SK-N-SH (cell line): Measurements from ENCODE around the gene PPARD. TPM values are rescaled to one million over a fixed set of nuclear protein-coding genes. Genes with fewer than 3 reads are reported as not detected.

Experiments
- CTCF ChIA-PET: fragments of 300-600, 350-600 bp; formaldehyde crosslinking; extraction: SDS; loops from one replicate; lab custom pipeline; 2021; lab: Yijun Ruan, JAX
- POLR2A ChIA-PET: fragments of 350-600 bp; sonication (Branson Sonifier 250); formaldehyde crosslinking; extraction: SDS; loops from one replicate; lab custom pipeline; 2020; ENCODE audit warnings: antibody characterized with exemption, inconsistent platforms; lab: Yijun Ruan, JAX
- DNase-seq: peaks from one replicate; pipeline ENCODE4 v3.0.0; 2012
- H2AFZ ChIP-seq: fragments of 200-600 bp; sonication (generic); 2 replicates; pipeline ENCODE4 v1.8.1; 2016; ENCODE audit warnings: antibody characterized with exemption, mild to moderate bottlenecking, low read depth
- H3F3A ChIP-seq: fragments of 200-600 bp; sonication (generic); replicated peaks from 2 replicates; pipeline ENCODE3; 2016; ENCODE audit warnings: antibody characterized with exemption, mild to moderate bottlenecking; ENCODE audit not compliant: insufficient read depth
- H3K27ac ChIP-seq, 2 experiments: fragments of 200-500 bp in 1 of 2; fragments of 200-600 bp in 1 of 2; sonication (Bioruptor generic) in 1 of 2; sonication (generic), shearing (Covaris generic) in 1 of 2; 2 replicates each; pipeline versions ENCODE4 v1.5.1 to v1.6.1; 2014 to 2016; ENCODE audit warnings: low read depth in 2 of 2, inconsistent platforms in 1 of 2, low read length in 1 of 2, mild to moderate bottlenecking in 1 of 2, mixed read lengths in 1 of 2
- H3K27me3 ChIP-seq: fragments of 200-600 bp; sonication (generic), shearing (Covaris generic); 2 replicates; pipeline ENCODE4 v1.6.1; 2016; ENCODE audit warnings: mixed run types; ENCODE audit not compliant: insufficient read depth
- H3K36me3 ChIP-seq, 2 experiments: fragments of 200-500 bp in 1 of 2; fragments of 200-600 bp in 1 of 2; sonication (Bioruptor generic) in 1 of 2; sonication (generic) in 1 of 2; replicated peaks in 1 of 2; 2 replicates each; pipeline versions ENCODE3 to v1.5.1; 2014 to 2016; ENCODE audit warnings: low read length in 1 of 2, mild to moderate bottlenecking in 1 of 2; ENCODE audit not compliant: insufficient read depth in 2 of 2, control insufficient read depth in 1 of 2
- H3K4me1 ChIP-seq, 2 experiments: fragments of 200-500 bp in 1 of 2; fragments of 200-600 bp in 1 of 2; sonication (Bioruptor generic) in 1 of 2; sonication (generic), shearing (Covaris generic) in 1 of 2; 2 replicates each; pipeline versions ENCODE4 v1.5.1 to v1.6.1; 2014 to 2016; ENCODE audit warnings: low read depth in 1 of 2, low read length in 1 of 2, mixed run types in 1 of 2; ENCODE audit not compliant: insufficient read depth in 2 of 2, control insufficient read depth in 1 of 2
- H3K4me2 ChIP-seq: fragments of 200-600 bp; sonication (generic), shearing (Covaris generic); 2 replicates; pipeline ENCODE4 v1.6.1; 2017; ENCODE audit warnings: mixed run types
- H3K4me3 ChIP-seq, 2 experiments: fragments of 200-500 bp in 1 of 2; fragments of 200-600 bp in 1 of 2; sonication (Bioruptor generic) in 1 of 2; sonication (generic), shearing (Covaris generic) in 1 of 2; 2 replicates each; pipeline versions ENCODE4 v1.5.1 to v1.8.1; 2014 to 2016; ENCODE audit warnings: low read depth in 2 of 2, inconsistent platforms in 1 of 2, low read length in 1 of 2, mild to moderate bottlenecking in 1 of 2, mixed read lengths in 1 of 2, moderate library complexity in 1 of 2
- H3K79me2 ChIP-seq: fragments of 200-600 bp; sonication (generic); 2 replicates; pipeline ENCODE4 v1.8.1; 2017; ENCODE audit warnings: mild to moderate bottlenecking; ENCODE audit not compliant: insufficient read depth
- H3K9ac ChIP-seq: fragments of 200-600 bp; sonication (generic); 2 replicates; pipeline ENCODE4 v1.6.1; 2017; ENCODE audit warnings: mixed run types
- H3K9me2 ChIP-seq: fragments of 200-600 bp; sonication (generic); 2 replicates; pipeline ENCODE4 v1.6.1; 2017; ENCODE audit warnings: mixed run types
- H3K9me3 ChIP-seq: fragments of 200-600 bp; sonication (generic); 2 replicates; pipeline ENCODE4 v1.6.1; 2017; ENCODE audit warnings: mixed run types, mild to moderate bottlenecking, moderate library complexity
- H4K20me1 ChIP-seq: fragments of 200-600 bp; sonication (generic); 2 replicates; pipeline ENCODE4 v1.6.1; 2017; ENCODE audit warnings: mild to moderate bottlenecking, mixed run types; ENCODE audit not compliant: insufficient read depth
- CHD2 ChIP-seq: fragments of 150-350 bp; IDR thresholded peaks from 2 replicates; pipeline ENCODE4 v1.6.1; 2018; ENCODE audit warnings: low read length; ENCODE audit not compliant: partially characterized antibody
- EZH2phosphoT487 ChIP-seq: fragments of 200-600 bp; sonication (generic); IDR thresholded peaks from 2 replicates; pipeline ENCODE4 v1.6.1; 2017; ENCODE audit warnings: low read depth, mixed run types, mild to moderate bottlenecking, antibody characterized with exemption, moderate library complexity, borderline replicate concordance
- FOSL2 ChIP-seq: IDR thresholded peaks from 2 replicates; pipeline ENCODE4 v1.4.0; 2012; ENCODE audit warnings: low read depth, mild to moderate bottlenecking, moderate library complexity, borderline replicate concordance
- GATA2 ChIP-seq: sonication (generic); formaldehyde crosslinking; IDR thresholded peaks from 2 replicates; pipeline ENCODE4 v1.5.0; 2020; ENCODE audit warnings: mild to moderate bottlenecking, missing genetic modification reagents
- JUND ChIP-seq: IDR thresholded peaks from 2 replicates; pipeline ENCODE4 v1.4.0; 2012
- MEF2A ChIP-seq: IDR thresholded peaks from 2 replicates; pipeline ENCODE4 v1.4.0; 2012; ENCODE audit warnings: low read depth, borderline replicate concordance
- MXI1 ChIP-seq: IDR thresholded peaks from 2 replicates; pipeline ENCODE4 v1.6.1; 2012; ENCODE audit warnings: mild to moderate bottlenecking, low read depth, low read length, improper control_type of control experiment
- NFIC ChIP-seq: IDR thresholded peaks from 2 replicates; pipeline ENCODE4 v1.4.0; 2012; ENCODE audit warnings: borderline replicate concordance
- NRF1 ChIP-seq: IDR thresholded peaks from 2 replicates; pipeline ENCODE4 v1.6.1; 2012; ENCODE audit warnings: low read depth, mild to moderate bottlenecking, low read length
- RCOR1 ChIP-seq: fragments of 150-350 bp; IDR thresholded peaks from 2 replicates; pipeline ENCODE4 v1.6.1; 2017; ENCODE audit warnings: antibody characterized with exemption, low read length
- RFX5 ChIP-seq: IDR thresholded peaks from 2 replicates; pipeline ENCODE4 v1.6.1; 2012; ENCODE audit warnings: mild to moderate bottlenecking, improper control_type of control experiment, low read length
- RXRA ChIP-seq: IDR thresholded peaks from 2 replicates; pipeline ENCODE4 v1.4.0; 2012; ENCODE audit warnings: low read depth, mild to moderate bottlenecking, borderline replicate concordance
- TAF1 ChIP-seq: IDR thresholded peaks from 2 replicates; pipeline ENCODE4 v1.6.1; 2012; ENCODE audit warnings: low read depth, mild to moderate bottlenecking, low read length, moderate library complexity, borderline replicate concordance
- TEAD4 ChIP-seq: IDR thresholded peaks from 2 replicates; pipeline ENCODE4 v1.4.0; 2012; ENCODE audit warnings: mild to moderate bottlenecking, borderline replicate concordance; ENCODE audit not compliant: insufficient read depth
- WGBS: methylation state at CpG from one replicate; pipeline ENCODE4 v1.1.6; 2017; ENCODE audit warnings: low lambda C conversion rate; 5-methylcytosine and 5-hydroxymethylcytosine counted together
- polyA plus RNA-seq, 3 experiments: library from polyadenylated mRNA; depleted of rRNA; stranded (reverse); fragments of >200 nt; gene quantifications; 2 replicates each; pipeline ENCODE4 v1.2.3, GENCODE V29; 2012
- TF ChIP-seq, protein P1 (sequence below): IDR thresholded peaks from 2 replicates; pipeline ENCODE4 v1.4.0; 2012; ENCODE audit warnings: low read depth, borderline replicate concordance
- TF ChIP-seq, protein P2 (sequence below): fragments of 200-600 bp; sonication (generic); IDR thresholded peaks from 2 replicates; pipeline ENCODE4 v1.6.1; 2017; ENCODE audit warnings: antibody characterized with exemption, mild to moderate bottlenecking, moderate library complexity
- TF ChIP-seq, protein P3 (sequence below): IDR thresholded peaks from 2 replicates; pipeline ENCODE4 v1.4.0; 2012; ENCODE audit warnings: low read depth
- TF ChIP-seq, protein P4 (sequence below): IDR thresholded peaks from 2 replicates; pipeline ENCODE4 v1.6.1; 2012; ENCODE audit warnings: mild to moderate bottlenecking, low read depth, low read length, moderate library complexity
- TF ChIP-seq, protein P5 (sequence below): fragments of 150-350 bp; IDR thresholded peaks from 2 replicates; pipeline ENCODE4 v1.6.1; 2016; ENCODE audit warnings: mild to moderate bottlenecking, low read depth, low read length
- TF ChIP-seq, protein P6 (sequence below): IDR thresholded peaks from 2 replicates; pipeline ENCODE4; 2012

The PPARD gene
- polyA plus RNA-seq, 1 of the 3 experiments (the other 2 are of a cell fraction), result 13.3 TPM

DNA sequence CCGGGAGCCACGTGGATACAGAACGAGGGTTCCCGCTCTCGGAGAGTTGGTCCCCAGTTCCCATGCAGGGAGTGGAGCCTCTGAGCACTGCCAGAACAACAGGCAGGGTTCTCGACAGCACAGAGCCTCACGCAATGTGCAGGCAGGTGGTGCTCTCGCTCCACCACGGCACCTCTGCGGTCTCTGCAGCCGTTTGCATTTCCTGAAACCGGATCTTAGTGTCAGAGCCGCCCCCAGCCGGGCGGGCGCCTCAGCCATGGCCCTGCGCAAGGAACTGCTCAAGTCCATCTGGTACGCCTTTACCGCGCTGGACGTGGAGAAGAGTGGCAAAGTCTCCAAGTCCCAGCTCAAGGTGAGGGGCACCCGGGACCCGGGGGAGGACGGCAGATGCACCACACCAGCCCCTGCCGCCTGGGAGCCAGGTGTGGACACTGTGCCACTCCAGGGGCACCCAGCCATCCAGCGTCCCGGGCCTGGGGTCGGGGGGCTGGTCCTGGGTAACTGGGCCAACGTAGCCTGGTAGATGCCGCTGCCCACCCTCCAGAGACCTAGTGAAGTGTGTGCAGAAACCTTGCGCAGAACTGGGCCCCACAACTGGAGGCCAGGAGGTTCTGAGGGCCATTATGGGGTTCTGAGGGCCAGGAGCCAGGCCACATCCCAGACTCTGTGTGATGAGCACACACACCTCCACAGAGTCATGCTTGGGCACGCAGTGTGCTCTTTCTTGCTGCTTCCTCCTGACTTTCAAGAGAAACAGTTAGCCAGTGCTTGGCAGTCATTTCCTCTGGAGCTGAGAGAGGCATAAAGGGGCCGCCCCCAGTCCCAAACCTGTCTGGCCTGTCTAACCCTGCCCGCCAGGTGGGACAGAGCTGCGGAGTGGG, 44.5 kb upstream of the PPARD start, which contains the start of gene DEF6 (continued):
- TF ChIP-seq RFX5, result no peak

DNA sequence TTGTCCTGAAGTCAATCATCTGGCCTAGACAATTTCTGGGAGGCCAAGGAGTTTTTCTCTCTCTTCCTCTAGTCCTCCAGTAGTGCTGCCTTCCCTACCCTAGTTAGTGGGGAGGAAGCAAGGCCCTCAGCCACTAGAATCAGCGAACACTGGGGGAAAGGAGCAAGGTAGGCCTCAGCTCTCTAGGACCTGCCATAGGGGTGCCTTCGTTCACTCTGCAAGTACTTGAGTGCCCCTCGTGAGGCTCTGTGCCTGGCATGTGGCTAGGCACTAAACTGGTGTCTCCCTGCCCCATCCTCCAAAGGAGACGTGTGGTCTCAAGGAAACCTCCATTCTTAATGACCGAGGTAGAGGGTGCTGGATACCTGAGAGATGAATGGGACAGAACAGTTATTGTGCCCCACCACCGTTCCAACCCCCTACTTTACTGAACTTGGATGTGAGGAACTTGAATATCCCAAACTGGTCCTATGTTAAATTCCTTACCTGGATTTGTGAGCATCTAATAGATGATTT, 43.7 kb upstream of the PPARD start:
- no peak overlapping the region for H3K4me2 ChIP-seq
- ChIA-PET CTCF (interaction anchor here (7.2 kb wide), 1 partner anchor 28 kb away, joined by 61 read pairs; no protein-coding TSS in a partner anchor), POLR2A (no interaction called here)
- no peaks in the 10 kb centered on the region for H3K9me3 ChIP-seq
- peaks cover 11 to 21% of the 10 kb centered on the region in 2 experiments for H3K36me3 ChIP-seq
- no peak overlapping the region for H3K4me3 ChIP-seq
- no peaks in the 10 kb centered on the region for H4K20me1 ChIP-seq
- H3K4me1 ChIP-seq, result peaks cover 0 to 4% of the 10 kb centered on the region in 2 experiments; a peak in 1 of 4 replicates
- WGBS, result 92% methylated on average over 5 of the region's 6 CpGs
- no peak overlapping the region for H2AFZ ChIP-seq
- H3F3A ChIP-seq, result no peaks in the 10 kb centered on the region
- TF ChIP-seq TEAD4 (no peak), MXI1 (no peak), CHD2 (no peak), TAF1 (no peak), NFIC (no peak), GATA2 (CRISPR knock-in tag) (no peak), RCOR1 (no peak), NRF1 (no peak), RFX5 (no peak), MEF2A (no peak), EZH2phosphoT487 (no peak), JUND (no peak), RXRA (no peak), FOSL2 (no peak)
- TF ChIP-seq, protein P1, sequence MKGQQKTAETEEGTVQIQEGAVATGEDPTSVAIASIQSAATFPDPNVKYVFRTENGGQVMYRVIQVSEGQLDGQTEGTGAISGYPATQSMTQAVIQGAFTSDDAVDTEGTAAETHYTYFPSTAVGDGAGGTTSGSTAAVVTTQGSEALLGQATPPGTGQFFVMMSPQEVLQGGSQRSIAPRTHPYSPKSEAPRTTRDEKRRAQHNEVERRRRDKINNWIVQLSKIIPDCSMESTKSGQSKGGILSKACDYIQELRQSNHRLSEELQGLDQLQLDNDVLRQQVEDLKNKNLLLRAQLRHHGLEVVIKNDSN, result no peak
- TF ChIP-seq, protein P2, sequence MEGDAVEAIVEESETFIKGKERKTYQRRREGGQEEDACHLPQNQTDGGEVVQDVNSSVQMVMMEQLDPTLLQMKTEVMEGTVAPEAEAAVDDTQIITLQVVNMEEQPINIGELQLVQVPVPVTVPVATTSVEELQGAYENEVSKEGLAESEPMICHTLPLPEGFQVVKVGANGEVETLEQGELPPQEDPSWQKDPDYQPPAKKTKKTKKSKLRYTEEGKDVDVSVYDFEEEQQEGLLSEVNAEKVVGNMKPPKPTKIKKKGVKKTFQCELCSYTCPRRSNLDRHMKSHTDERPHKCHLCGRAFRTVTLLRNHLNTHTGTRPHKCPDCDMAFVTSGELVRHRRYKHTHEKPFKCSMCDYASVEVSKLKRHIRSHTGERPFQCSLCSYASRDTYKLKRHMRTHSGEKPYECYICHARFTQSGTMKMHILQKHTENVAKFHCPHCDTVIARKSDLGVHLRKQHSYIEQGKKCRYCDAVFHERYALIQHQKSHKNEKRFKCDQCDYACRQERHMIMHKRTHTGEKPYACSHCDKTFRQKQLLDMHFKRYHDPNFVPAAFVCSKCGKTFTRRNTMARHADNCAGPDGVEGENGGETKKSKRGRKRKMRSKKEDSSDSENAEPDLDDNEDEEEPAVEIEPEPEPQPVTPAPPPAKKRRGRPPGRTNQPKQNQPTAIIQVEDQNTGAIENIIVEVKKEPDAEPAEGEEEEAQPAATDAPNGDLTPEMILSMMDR, result no peak
- TF ChIP-seq, protein P3, sequence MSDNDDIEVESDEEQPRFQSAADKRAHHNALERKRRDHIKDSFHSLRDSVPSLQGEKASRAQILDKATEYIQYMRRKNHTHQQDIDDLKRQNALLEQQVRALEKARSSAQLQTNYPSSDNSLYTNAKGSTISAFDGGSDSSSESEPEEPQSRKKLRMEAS, result no peak
- TF ChIP-seq, protein P4, sequence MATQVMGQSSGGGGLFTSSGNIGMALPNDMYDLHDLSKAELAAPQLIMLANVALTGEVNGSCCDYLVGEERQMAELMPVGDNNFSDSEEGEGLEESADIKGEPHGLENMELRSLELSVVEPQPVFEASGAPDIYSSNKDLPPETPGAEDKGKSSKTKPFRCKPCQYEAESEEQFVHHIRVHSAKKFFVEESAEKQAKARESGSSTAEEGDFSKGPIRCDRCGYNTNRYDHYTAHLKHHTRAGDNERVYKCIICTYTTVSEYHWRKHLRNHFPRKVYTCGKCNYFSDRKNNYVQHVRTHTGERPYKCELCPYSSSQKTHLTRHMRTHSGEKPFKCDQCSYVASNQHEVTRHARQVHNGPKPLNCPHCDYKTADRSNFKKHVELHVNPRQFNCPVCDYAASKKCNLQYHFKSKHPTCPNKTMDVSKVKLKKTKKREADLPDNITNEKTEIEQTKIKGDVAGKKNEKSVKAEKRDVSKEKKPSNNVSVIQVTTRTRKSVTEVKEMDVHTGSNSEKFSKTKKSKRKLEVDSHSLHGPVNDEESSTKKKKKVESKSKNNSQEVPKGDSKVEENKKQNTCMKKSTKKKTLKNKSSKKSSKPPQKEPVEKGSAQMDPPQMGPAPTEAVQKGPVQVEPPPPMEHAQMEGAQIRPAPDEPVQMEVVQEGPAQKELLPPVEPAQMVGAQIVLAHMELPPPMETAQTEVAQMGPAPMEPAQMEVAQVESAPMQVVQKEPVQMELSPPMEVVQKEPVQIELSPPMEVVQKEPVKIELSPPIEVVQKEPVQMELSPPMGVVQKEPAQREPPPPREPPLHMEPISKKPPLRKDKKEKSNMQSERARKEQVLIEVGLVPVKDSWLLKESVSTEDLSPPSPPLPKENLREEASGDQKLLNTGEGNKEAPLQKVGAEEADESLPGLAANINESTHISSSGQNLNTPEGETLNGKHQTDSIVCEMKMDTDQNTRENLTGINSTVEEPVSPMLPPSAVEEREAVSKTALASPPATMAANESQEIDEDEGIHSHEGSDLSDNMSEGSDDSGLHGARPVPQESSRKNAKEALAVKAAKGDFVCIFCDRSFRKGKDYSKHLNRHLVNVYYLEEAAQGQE, result no peak
- TF ChIP-seq, protein P5, sequence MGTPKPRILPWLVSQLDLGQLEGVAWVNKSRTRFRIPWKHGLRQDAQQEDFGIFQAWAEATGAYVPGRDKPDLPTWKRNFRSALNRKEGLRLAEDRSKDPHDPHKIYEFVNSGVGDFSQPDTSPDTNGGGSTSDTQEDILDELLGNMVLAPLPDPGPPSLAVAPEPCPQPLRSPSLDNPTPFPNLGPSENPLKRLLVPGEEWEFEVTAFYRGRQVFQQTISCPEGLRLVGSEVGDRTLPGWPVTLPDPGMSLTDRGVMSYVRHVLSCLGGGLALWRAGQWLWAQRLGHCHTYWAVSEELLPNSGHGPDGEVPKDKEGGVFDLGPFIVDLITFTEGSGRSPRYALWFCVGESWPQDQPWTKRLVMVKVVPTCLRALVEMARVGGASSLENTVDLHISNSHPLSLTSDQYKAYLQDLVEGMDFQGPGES, result no peak
- TF ChIP-seq, protein P6, sequence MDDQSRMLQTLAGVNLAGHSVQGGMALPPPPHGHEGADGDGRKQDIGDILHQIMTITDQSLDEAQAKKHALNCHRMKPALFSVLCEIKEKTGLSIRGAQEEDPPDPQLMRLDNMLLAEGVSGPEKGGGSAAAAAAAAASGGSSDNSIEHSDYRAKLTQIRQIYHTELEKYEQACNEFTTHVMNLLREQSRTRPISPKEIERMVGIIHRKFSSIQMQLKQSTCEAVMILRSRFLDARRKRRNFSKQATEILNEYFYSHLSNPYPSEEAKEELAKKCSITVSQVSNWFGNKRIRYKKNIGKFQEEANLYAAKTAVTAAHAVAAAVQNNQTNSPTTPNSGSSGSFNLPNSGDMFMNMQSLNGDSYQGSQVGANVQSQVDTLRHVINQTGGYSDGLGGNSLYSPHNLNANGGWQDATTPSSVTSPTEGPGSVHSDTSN, result no peak
- H3K27me3 ChIP-seq, result no peaks in the 10 kb centered on the region
- DNase-seq, result no peak
- no peaks in the 10 kb centered on the region for H3K9me2 ChIP-seq
- H3K79me2 ChIP-seq, result no peaks in the 10 kb centered on the region
- H3K9ac ChIP-seq, result no peak overlapping the region
- no peak overlapping the region for H3K27ac ChIP-seq
